Mammary epithelial cell (primary cell): ENCODE measurements around the gene SPAG7.

ENCODE experiments used
- EZH2 ChIP-seq: IDR thresholded peaks from 2 replicates; pipeline ENCODE4 v1.6.1; 2012; ENCODE audit warnings: low read length, inconsistent platforms, borderline replicate concordance
- TF ChIP-seq, protein P1 (sequence below), 2 donors: IDR thresholded peaks in 1 of 2; conservative IDR thresholded peaks in 1 of 2; 2 replicates each; pipeline ENCODE4 v1.5.1; 2011 to 2012; ENCODE audit warnings: inconsistent platforms in 2 of 2, low read length in 2 of 2, mild to moderate bottlenecking in 2 of 2, control low read depth in 1 of 2, low read depth in 1 of 2; ENCODE audit not compliant: insufficient read depth in 1 of 2; ENCODE audit errors: extremely low read depth in 1 of 2

DNA sequence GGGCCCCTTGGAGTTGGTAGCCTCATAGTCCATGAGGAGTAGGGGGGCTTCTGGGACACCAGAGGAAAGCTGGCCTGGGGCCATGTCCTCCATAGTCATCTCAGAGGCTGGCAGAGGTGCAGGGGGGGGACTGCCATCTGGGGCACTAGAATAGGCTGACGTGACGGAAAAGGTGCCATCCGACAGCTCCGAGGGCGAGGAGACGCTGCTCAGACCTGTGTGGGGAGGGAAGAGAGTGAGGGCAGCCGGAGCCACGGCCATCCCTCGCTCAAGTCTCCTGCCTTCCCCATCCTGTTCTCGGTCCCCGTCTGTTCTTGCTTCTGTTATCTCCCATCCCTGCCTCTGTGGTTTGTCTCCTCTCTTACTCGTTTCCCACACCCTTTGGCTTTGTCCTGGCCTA is 4.7 kb upstream of the SPAG7 start:
- TF ChIP-seq, protein P1, sequence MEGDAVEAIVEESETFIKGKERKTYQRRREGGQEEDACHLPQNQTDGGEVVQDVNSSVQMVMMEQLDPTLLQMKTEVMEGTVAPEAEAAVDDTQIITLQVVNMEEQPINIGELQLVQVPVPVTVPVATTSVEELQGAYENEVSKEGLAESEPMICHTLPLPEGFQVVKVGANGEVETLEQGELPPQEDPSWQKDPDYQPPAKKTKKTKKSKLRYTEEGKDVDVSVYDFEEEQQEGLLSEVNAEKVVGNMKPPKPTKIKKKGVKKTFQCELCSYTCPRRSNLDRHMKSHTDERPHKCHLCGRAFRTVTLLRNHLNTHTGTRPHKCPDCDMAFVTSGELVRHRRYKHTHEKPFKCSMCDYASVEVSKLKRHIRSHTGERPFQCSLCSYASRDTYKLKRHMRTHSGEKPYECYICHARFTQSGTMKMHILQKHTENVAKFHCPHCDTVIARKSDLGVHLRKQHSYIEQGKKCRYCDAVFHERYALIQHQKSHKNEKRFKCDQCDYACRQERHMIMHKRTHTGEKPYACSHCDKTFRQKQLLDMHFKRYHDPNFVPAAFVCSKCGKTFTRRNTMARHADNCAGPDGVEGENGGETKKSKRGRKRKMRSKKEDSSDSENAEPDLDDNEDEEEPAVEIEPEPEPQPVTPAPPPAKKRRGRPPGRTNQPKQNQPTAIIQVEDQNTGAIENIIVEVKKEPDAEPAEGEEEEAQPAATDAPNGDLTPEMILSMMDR (conservative IDR thresholded peaks at IDR 0.05 in 1 of 2, IDR thresholded peaks at IDR 0.05 in 1 of 2; ENCODE audit: extremely low read depth in 1 of 2, insufficient read depth in 1 of 2, low read depth in 1 of 2, low read length in 2 of 2), result no peak
- no peak for TF ChIP-seq EZH2
